ENCODE results near the gene REXO4.

GRCh38 chr9:133449760-133450159, 31.9 kb upstream of the REXO4 start:
- TF ChIP-seq, protein P1, sequence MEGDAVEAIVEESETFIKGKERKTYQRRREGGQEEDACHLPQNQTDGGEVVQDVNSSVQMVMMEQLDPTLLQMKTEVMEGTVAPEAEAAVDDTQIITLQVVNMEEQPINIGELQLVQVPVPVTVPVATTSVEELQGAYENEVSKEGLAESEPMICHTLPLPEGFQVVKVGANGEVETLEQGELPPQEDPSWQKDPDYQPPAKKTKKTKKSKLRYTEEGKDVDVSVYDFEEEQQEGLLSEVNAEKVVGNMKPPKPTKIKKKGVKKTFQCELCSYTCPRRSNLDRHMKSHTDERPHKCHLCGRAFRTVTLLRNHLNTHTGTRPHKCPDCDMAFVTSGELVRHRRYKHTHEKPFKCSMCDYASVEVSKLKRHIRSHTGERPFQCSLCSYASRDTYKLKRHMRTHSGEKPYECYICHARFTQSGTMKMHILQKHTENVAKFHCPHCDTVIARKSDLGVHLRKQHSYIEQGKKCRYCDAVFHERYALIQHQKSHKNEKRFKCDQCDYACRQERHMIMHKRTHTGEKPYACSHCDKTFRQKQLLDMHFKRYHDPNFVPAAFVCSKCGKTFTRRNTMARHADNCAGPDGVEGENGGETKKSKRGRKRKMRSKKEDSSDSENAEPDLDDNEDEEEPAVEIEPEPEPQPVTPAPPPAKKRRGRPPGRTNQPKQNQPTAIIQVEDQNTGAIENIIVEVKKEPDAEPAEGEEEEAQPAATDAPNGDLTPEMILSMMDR (IDR thresholded peaks at IDR 0.05; ENCODE audit: insufficient read depth, low read depth, low read length): no peak
- no peak for TF ChIP-seq EZH2 (IDR thresholded peaks at IDR 0.05; ENCODE audit: insufficient read depth, low read length)

Measured in astrocyte (in vitro differentiated cells and primary cell).